GM10266 (cell line): ENCODE data around the gene DPP6.

Source experiments
- DNase-seq: peaks from one replicate; pipeline ENCODE4 v3.0.0; 2012; ENCODE audit errors: extremely low spot score
- TF ChIP-seq, protein P1 (sequence below): IDR thresholded peaks from 2 replicates; pipeline ENCODE4 v1.5.1; 2012; ENCODE audit warnings: mild to moderate bottlenecking, low read depth; ENCODE audit not compliant: control insufficient read depth, insufficient read depth; ENCODE audit errors: missing control alignments

The DPP6 gene

DNA sequence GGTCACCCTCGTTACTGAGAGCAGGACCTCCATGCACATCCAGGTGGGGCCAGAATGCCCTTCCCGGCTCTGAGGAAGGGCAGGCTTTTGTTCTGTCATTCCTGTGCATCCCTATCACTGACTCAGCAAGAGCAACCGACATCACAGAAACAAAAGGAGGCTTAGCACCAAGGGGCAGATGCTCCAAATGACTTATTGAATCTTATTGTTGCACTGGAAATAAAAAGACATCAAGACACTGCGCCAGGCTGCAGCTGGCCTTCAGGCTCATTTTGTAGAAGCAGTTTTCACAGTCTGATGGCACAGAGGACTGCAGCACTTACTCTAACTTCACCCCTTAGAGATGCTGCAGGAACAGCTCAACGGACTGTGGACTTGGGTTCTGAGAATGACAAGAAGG is 824.3 kb downstream of the DPP6 start:
- no peak for DNase-seq
- TF ChIP-seq, protein P1, sequence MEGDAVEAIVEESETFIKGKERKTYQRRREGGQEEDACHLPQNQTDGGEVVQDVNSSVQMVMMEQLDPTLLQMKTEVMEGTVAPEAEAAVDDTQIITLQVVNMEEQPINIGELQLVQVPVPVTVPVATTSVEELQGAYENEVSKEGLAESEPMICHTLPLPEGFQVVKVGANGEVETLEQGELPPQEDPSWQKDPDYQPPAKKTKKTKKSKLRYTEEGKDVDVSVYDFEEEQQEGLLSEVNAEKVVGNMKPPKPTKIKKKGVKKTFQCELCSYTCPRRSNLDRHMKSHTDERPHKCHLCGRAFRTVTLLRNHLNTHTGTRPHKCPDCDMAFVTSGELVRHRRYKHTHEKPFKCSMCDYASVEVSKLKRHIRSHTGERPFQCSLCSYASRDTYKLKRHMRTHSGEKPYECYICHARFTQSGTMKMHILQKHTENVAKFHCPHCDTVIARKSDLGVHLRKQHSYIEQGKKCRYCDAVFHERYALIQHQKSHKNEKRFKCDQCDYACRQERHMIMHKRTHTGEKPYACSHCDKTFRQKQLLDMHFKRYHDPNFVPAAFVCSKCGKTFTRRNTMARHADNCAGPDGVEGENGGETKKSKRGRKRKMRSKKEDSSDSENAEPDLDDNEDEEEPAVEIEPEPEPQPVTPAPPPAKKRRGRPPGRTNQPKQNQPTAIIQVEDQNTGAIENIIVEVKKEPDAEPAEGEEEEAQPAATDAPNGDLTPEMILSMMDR, result no peak

DNA sequence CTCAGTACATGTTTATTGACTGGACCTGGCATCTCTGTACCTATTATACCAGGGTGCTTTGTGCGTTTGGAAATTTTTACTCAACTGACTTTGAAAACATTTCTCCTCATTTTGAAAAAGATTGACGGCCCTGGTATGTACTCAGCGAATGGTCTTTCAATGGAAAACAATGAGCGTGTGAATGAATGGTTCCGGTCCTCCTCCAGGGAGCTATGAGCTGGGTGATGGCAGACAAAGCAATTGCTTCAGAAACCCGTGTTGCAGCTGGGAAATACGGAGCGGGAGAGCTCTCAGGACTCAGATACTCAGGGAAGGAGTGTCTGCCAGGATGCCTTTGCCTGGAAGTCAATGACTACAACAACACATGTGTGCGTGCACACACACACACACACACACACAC is 824.8 kb downstream of the DPP6 start:
- no peak for DNase-seq
- TF ChIP-seq, protein P1, result no peak

DNA sequence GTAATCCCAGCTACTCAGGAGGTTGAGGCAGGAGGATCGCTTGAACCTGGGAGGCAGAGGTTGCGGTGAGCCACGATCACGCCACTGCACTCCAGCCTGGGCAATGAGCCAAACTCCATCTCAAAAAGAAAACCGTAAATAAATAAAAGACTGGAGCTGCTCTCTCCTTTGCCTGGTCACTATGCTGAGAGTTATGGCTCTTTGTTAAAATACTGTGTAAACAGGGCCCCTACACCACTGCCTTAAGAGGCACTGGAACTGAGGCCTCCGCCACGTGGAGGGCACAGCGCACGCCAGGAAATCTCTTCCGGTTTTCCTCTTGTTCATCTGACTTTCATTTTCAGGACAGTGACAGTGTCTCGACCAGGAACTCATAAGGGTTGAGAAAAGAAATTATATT is 827.4 kb downstream of the DPP6 start:
- TF ChIP-seq, protein P1, result no peak
- DNase-seq, result no peak

DNA sequence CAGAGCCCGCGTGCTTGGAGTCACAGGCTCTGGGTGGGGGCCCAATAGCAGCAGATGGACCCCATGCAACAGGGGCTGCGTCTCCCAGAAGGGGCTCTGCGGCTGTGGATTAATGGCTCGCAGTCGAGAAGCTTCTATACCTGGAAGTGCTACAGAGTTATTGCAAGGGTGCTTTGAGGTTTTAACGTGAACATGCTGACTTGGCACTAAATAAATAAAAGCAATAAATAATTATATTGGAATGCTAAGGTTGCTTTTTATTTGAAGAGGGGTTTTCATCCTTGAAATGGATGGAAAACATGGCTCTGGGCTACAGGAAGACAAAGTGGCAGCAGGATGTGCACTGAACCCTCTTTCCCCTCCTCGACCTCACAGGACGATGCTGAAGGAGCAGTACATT is 828.3 kb downstream of the DPP6 start:
- TF ChIP-seq, protein P1, result no peak
- no peak for DNase-seq

DNA sequence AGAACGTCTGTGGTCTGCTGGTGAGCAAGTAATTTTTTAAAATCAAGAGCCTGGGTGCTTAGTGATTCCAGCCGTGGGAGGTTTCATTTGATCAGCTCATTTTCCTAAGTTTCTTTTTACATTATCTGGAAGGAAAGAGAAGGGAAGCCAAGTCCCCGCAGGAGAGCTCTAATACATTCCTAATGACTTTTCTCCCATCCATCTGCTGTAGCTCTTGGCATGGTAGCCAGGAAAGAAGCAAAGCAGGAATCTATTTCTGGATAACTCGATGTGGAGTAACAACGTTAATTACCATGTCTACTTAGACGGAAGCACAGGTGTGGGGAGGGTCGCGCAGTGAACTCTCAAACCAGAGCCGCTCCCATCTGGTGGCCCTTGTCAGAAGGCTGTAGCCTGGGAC is 828.8 kb downstream of the DPP6 start:
- TF ChIP-seq, protein P1, result no peak
- no peak for DNase-seq

DNA sequence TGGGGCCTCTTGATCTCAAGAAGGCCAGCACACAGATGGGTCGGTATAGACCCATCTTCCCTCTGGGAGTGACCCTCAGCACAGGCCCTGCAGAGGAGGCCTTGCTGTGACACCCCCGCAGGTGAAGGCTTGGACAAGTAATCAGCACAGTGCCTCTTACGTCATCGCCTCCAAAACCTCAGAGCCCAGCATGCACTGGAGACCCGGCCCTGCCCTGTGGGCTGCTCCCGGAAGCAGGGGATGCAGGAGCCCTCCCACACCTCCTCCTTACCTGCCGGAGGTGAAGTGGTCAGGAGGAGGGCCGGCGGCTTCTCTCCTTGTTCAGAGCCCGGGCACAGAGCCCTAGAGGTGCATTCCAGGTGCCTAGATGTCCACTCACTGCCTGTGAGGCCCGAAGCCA is 829.3 kb downstream of the DPP6 start:
- TF ChIP-seq, protein P1, result no peak
- DNase-seq, result no peak

DNA sequence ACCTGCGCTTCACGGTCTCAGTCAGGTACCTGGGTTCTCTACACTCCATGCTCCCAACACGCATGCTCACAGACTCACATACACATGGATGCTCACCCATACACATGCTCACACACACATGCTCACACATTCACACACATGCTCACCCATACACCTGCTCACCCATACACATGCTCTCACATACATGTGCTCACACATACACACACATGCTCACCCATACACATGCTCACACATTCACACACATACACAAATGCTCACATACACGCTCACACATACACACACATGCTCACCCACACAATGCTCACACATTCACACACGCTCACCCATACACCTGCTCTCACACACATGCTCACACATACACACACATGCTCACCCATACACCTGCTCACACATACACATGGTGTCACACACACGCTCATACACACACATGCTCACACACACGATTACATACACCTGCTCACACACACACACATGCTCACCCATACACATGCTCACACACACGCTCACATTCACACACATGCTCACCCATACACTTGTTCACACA is 830.8 kb downstream of the DPP6 start:
- TF ChIP-seq, protein P1, result no peak
- no peak for DNase-seq
